Myometrial cell (primary cell): ENCODE measurements around the gene AMPD3. TPM values are rescaled to one million over a fixed set of nuclear protein-coding genes. Genes with fewer than 3 reads are reported as not detected.

ENCODE experiments used
- total RNA-seq: library from RNA; depleted of rRNA; stranded (reverse); fragments of >200 nt; gene quantifications from 2 replicates; pipeline ENCODE4 v1.2.3, GENCODE V29; 2015

Gene AMPD3
- total RNA-seq = 5.0 and 5.8 TPM in 2 replicates

GRCh38 chr11:10454878-10455631 is at the start of gene AMPD3:
Gene AMPD3, plus strand, starts transcription at chr11:10455264. Its CDS starts 6,256 bp downstream, at chr11:10461520.

GRCh38 chr11:10540915-10541560 is 86.0 kb downstream of the AMPD3 start, which contains the start of gene RNF141:
Gene RNF141, minus strand, starts transcription at chr11:10541187. Its CDS starts 7,029 bp downstream, at chr11:10534158.

Other genes with a start within 250 kb of the AMPD3 start
- 29.4 and 33.0 TPM in 2 replicates for gene SBF2, start 161.0 kb upstream of the AMPD3 start, total RNA-seq
- gene ADM, start 150.2 kb upstream of the AMPD3 start, total RNA-seq = 298 and 324 TPM in 2 replicates
- 17.6 and 19.0 TPM in 2 replicates for gene RNF141, start 85.9 kb downstream of the AMPD3 start, total RNA-seq
- not detected in 2 replicates for gene LYVE1, start 113.4 kb downstream of the AMPD3 start, total RNA-seq
- 0.86 and 0.89 TPM in 2 replicates for gene IRAG1, start 238.5 kb downstream of the AMPD3 start, total RNA-seq